Measurements from ENCODE around the gene CEP170B.
A peak's percentile ranks its signal among the peaks of the same experiment; 100 is the strongest.
"Not testable (repeated sequence)": the region's sequence is repeated elsewhere in the genome, so short reads cannot be mapped to it uniquely, and the experiment has no call there.

CEP170B gene

GRCh38 chr14:104938960-104939359 is 73.9 kb downstream of the CEP170B start:
- TF ChIP-seq CTCF (IDR thresholded peaks at IDR 0.05; ENCODE audit: low read depth, low read length) = no peak
- H3K9me3 ChIP-seq (ENCODE audit: severe bottlenecking) = no peaks in the 10 kb centered on the region
- no peaks in the 10 kb centered on the region for H3K36me3 ChIP-seq
- no peak for DNase-seq
- no peaks in the 10 kb centered on the region for H3K27me3 ChIP-seq (ENCODE audit: insufficient read depth, low read depth, severe bottlenecking)
- no peak overlapping the region for H3K4me3 ChIP-seq (ENCODE audit: low read depth, low read length)
- H3K27ac ChIP-seq = no peak overlapping the region

- no peak for DNase-seq
- H3K4me3 ChIP-seq (ENCODE audit: low read depth, low read length) = no peak overlapping the region
- H3K36me3 ChIP-seq = no peaks in the 10 kb centered on the region
- no peaks in the 10 kb centered on the region for H3K27me3 ChIP-seq (ENCODE audit: insufficient read depth, low read depth, severe bottlenecking)
- H3K27ac ChIP-seq = no peak overlapping the region
- no peak for TF ChIP-seq CTCF (IDR thresholded peaks at IDR 0.05; ENCODE audit: low read depth, low read length)
- H3K9me3 ChIP-seq (ENCODE audit: severe bottlenecking) = no peaks in the 10 kb centered on the region
These were observed 74.8 kb downstream of the CEP170B start for GRCh38 chr14:104939666-104940410.

GRCh38 chr14:104940526-104941150 is 75.6 kb downstream of the CEP170B start:
- no peak overlapping the region for H3K4me3 ChIP-seq (ENCODE audit: low read depth, low read length)
- no peak for DNase-seq
- H3K9me3 ChIP-seq (ENCODE audit: severe bottlenecking) = no peaks in the 10 kb centered on the region
- peak; percentile 62 for TF ChIP-seq CTCF (IDR thresholded peaks at IDR 0.05; ENCODE audit: low read depth, low read length)
- no peaks in the 10 kb centered on the region for H3K36me3 ChIP-seq
- H3K27me3 ChIP-seq (ENCODE audit: insufficient read depth, low read depth, severe bottlenecking) = no peaks in the 10 kb centered on the region
- H3K27ac ChIP-seq = no peak overlapping the region

GRCh38 chr14:104941508-104942365 is 76.7 kb downstream of the CEP170B start:
- no peaks in the 10 kb centered on the region for H3K36me3 ChIP-seq
- no peak overlapping the region for H3K27ac ChIP-seq
- no peaks in the 10 kb centered on the region for H3K9me3 ChIP-seq (ENCODE audit: severe bottlenecking)
- H3K27me3 ChIP-seq (ENCODE audit: insufficient read depth, low read depth, severe bottlenecking) = no peaks in the 10 kb centered on the region
- TF ChIP-seq CTCF (IDR thresholded peaks at IDR 0.05; ENCODE audit: low read depth, low read length) = no peak
- H3K4me3 ChIP-seq (ENCODE audit: low read depth, low read length) = no peak overlapping the region
- DNase-seq = peak; percentile 2

- no peak for TF ChIP-seq CTCF (IDR thresholded peaks at IDR 0.05; ENCODE audit: low read depth, low read length)
These were observed 77.5 kb downstream of the CEP170B start for GRCh38 chr14:104942586-104942985.

GRCh38 chr14:104943216-104944015 is 78.3 kb downstream of the CEP170B start:
- not testable (repeated sequence) for H3K27ac ChIP-seq; H3K36me3 ChIP-seq; H3K27me3 ChIP-seq (ENCODE audit: insufficient read depth, low read depth, severe bottlenecking); H3K4me3 ChIP-seq (ENCODE audit: low read depth, low read length); H3K9me3 ChIP-seq (ENCODE audit: severe bottlenecking)
- DNase-seq = peak; percentile 4

More at GRCh38 chr14:104942586-104942985, 77.5 kb downstream of the CEP170B start:
- Histone ChIP-seq H3K36me3 (no peaks in the 10 kb centered on the region), H3K27ac (no peak overlapping the region), H3K27me3 (ENCODE audit: insufficient read depth, low read depth, severe bottlenecking) (no peaks in the 10 kb centered on the region), H3K4me3 (ENCODE audit: low read depth, low read length) (no peak overlapping the region), H3K9me3 (ENCODE audit: severe bottlenecking) (no peaks in the 10 kb centered on the region)
- peak; percentile 3 for DNase-seq

GRCh38 chr14:104944016-104944308 is 78.9 kb downstream of the CEP170B start:
- H3K27ac ChIP-seq; H3K27me3 ChIP-seq (ENCODE audit: insufficient read depth, low read depth, severe bottlenecking); H3K4me3 ChIP-seq (ENCODE audit: low read depth, low read length); H3K9me3 ChIP-seq (ENCODE audit: severe bottlenecking); H3K36me3 ChIP-seq: not testable (repeated sequence)
- peak; percentile 2 for DNase-seq

GRCh38 chr14:104944436-104945205 is 79.6 kb downstream of the CEP170B start:
- not testable (repeated sequence) for H3K36me3 ChIP-seq; H3K4me3 ChIP-seq (ENCODE audit: low read depth, low read length); H3K27ac ChIP-seq; H3K27me3 ChIP-seq (ENCODE audit: insufficient read depth, low read depth, severe bottlenecking); H3K9me3 ChIP-seq (ENCODE audit: severe bottlenecking)
- peak; percentile 1 for DNase-seq

Data from WERI-Rb-1 (cell line).